Measurements from ENCODE around the gene FMN1.

DNA sequence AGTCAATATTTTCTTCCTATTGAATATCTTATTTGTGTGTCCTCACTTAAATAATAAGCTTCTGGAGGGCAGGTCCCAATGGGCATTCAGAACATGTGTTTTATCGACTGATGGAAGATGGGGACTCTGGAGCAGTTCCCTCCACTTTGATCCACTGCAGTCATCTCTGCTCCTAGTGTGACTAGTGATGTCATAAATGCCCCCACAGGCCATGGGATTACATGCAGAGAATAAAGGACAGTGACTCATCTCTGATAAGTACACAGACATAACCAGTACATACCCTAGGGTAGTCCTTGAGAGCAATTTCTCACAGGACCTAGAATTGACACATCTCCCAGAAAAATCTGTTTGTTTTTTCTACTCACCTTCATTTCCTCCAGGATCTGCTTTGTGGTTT is 49.4 kb upstream of the FMN1 start:
- TF ChIP-seq, protein P1, sequence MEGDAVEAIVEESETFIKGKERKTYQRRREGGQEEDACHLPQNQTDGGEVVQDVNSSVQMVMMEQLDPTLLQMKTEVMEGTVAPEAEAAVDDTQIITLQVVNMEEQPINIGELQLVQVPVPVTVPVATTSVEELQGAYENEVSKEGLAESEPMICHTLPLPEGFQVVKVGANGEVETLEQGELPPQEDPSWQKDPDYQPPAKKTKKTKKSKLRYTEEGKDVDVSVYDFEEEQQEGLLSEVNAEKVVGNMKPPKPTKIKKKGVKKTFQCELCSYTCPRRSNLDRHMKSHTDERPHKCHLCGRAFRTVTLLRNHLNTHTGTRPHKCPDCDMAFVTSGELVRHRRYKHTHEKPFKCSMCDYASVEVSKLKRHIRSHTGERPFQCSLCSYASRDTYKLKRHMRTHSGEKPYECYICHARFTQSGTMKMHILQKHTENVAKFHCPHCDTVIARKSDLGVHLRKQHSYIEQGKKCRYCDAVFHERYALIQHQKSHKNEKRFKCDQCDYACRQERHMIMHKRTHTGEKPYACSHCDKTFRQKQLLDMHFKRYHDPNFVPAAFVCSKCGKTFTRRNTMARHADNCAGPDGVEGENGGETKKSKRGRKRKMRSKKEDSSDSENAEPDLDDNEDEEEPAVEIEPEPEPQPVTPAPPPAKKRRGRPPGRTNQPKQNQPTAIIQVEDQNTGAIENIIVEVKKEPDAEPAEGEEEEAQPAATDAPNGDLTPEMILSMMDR (IDR thresholded peaks at IDR 0.05): no peak
- TF ChIP-seq POLR2A (IDR thresholded peaks at IDR 0.05): no peak
- TF ChIP-seq POLR2AphosphoS5 (IDR thresholded peaks at IDR 0.05): no peak
- TF ChIP-seq EP300 (IDR thresholded peaks at IDR 0.05; ENCODE audit: low read depth): no peak

Data from transverse colon (tissue), 4 donors.